ENCODE measurements around the gene HYCC1. TPM values are rescaled to one million over a fixed set of nuclear protein-coding genes. Genes with fewer than 3 reads are reported as not detected.

Gene HYCC1
- total and polyA plus RNA-seq, 2 donors (not counting 3 experiments of a cell fraction or from before 2014, with no cell fraction given): 14.5 to 51.8 TPM

GRCh38 chr7:23002698-23003097, 11.2 kb downstream of the HYCC1 start:
- Histone ChIP-seq H3K27me3 (ENCODE audit: control insufficient read depth in 2 of 2, insufficient read depth in 2 of 2, low read length in 2 of 2) (no peaks in the 10 kb centered on the region), H3K4me1 (ENCODE audit: control insufficient read depth, extremely low read depth, insufficient read depth, low read length) (no peaks in the 10 kb centered on the region), H3K9ac (replicated peaks; ENCODE audit: extremely low read depth, insufficient read depth, low read length) (no peak overlapping the region), H2AFZ (ENCODE audit: low read depth, low read length) (no peak overlapping the region), H3K27ac (ENCODE audit: insufficient read depth, low read depth, low read length) (no peak overlapping the region), H3K4me3 (replicated peaks in 1 of 3; ENCODE audit: insufficient read depth in 1 of 3, low read depth in 1 of 3, low read length in 3 of 3) (no peak overlapping the region), H3K9me1 (replicated peaks; ENCODE audit: control insufficient read depth, extremely low read depth, insufficient read depth, low read length) (no peaks in the 10 kb centered on the region), H3K4me2 (ENCODE audit: insufficient read depth, low read length) (no peak overlapping the region), H3K79me2 (ENCODE audit: control insufficient read depth, insufficient read depth, low read length) (peaks cover 48% of the 10 kb centered on the region), H3K36me3 (ENCODE audit: control insufficient read depth in 2 of 2, extremely low read depth in 1 of 2, insufficient read depth in 2 of 2, low read length in 2 of 2) (no peaks in the 10 kb centered on the region), H3K9me3 (replicated peaks; ENCODE audit: control insufficient read depth, insufficient read depth, low read length) (no peaks in the 10 kb centered on the region), H4K20me1 (replicated peaks; ENCODE audit: control insufficient read depth, extremely low read depth, insufficient read depth, low read length) (peaks cover 3% of the 10 kb centered on the region)
- dilution Hi-C loops (cut with MboI; ENCODE audit: extremely low pct_ligation_motif_present, low sequenced_read_pairs) (no loop called here), intact Hi-C loops (cut with micrococcal nuclease) (no loop called here)
- no TSS peak for BruUV-seq (replicated peaks)
- DNase-seq (ENCODE audit: low read depth, low spot score) (no peak), FAIRE-seq (no peak)
- TF ChIP-seq MYC (IDR thresholded peaks at IDR 0.05; ENCODE audit: low read depth, low read length) (no peak), CTCF (IDR thresholded peaks at IDR 0.05; ENCODE audit: extremely low read depth in 1 of 2, insufficient read depth in 1 of 2, low read depth in 1 of 2, low read length in 2 of 2) (no peak), FOS (IDR thresholded peaks at IDR 0.05; ENCODE audit: borderline replicate concordance, insufficient read depth, low read length) (no peak), POLR2AphosphoS5 (IDR thresholded peaks at IDR 0.05; ENCODE audit: insufficient read depth, low read depth, low read length) (no peak), JUN (IDR thresholded peaks at IDR 0.05; ENCODE audit: borderline replicate concordance, insufficient read depth, insufficient read length, low read depth) (no peak), EZH2 (IDR thresholded peaks at IDR 0.05; ENCODE audit: borderline replicate concordance, low read depth, low read length, severe bottlenecking) (no peak), POLR2A (IDR thresholded peaks at IDR 0.05; ENCODE audit: low read depth, low read length) (no peak), MAX (IDR thresholded peaks at IDR 0.05; ENCODE audit: insufficient read depth, insufficient read length) (no peak), GATA2 (IDR thresholded peaks at IDR 0.05; ENCODE audit: insufficient read depth, insufficient read length, low read depth, low read length) (no peak)
- ChIA-PET CTCF (interaction anchor here (1.1 to 2.5 kb wide), 2 partner anchors 13 to 52 kb away, joined by 3 to 8 read pairs; no protein-coding TSS in a partner anchor), POLR2A (no interaction called here)

All from endothelial cell of umbilical vein (primary cell).